GM21786 (cell line): Measurements from ENCODE around the gene ENTHD1.

Experiments
- ATAC-seq: cut with Tn5 transposase; IDR thresholded peaks from one replicate; pipeline ENCODE4 v1.9.1; 2021; ENCODE audit not compliant: unreplicated experiment

ENTHD1 gene, protein sequence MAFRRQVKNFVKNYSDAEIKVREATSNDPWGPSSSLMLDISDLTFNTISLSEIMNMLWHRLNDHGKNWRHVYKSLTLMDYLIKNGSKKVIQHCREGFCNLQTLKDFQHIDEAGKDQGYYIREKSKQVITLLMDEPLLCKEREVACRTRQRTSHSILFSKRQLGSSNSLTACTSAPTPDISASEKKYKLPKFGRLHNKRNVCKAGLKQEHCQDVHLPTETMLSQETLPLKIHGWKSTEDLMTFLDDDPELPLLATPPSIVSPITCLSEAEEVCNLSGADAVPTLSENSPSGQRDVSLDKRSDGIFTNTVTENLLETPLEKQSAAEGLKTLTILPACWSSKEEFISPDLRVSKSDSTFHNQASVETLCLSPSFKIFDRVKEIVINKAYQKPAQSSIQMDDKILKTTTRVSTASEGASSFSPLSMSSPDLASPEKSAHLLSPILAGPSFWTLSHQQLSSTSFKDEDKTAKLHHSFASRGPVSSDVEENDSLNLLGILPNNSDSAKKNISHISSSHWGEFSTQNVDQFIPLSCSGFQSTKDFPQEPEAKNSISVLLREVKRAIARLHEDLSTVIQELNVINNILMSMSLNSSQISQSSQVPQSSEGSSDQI

DNA sequence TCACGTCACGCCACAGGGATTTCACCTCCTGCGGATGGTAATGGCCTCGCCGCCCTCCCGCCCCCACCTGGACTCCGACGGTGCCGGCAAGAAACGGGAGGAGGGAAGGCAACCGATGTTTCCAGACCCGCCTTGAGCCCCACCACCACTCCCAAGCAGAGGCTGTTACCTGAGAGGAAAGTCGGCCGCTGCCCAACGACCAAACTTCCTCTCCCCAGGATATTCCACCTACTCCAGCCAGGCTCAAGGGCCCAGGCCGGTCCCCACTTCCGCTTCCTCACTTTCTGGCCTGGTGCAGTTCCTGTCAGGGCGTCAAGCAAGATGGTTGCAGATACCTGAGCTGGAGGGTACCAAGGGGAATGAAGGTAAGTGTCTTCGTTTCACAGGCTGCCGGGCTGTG is at the start of gene ENTHD1:
TSS of gene ENTHD1 (minus strand) at position 235 of the 400 bp plus-strand sequence. CDS start 6,012 bp downstream, outside the sequence.
- no peak for ATAC-seq

DNA sequence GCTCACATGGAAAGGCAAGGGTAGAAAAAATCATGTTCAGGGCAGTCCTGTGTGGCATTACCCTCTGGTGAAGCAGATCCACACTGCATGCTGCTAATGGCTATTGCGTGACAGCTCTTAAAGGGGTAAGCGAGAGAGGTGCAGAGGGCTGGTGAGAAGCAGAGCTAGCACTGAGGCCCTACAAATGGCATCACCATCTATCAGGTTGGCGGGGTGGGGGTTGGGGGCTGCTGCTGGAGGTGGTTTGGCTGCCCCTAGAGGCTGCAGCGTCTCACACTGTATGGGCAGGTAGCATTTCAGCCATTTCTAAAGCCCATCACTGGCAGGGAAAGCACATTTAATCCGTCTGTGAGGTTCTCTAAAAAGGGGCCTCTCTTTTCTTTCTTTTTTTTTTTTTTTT is 49.8 kb upstream of the ENTHD1 start:
- ATAC-seq, result no peak

DNA sequence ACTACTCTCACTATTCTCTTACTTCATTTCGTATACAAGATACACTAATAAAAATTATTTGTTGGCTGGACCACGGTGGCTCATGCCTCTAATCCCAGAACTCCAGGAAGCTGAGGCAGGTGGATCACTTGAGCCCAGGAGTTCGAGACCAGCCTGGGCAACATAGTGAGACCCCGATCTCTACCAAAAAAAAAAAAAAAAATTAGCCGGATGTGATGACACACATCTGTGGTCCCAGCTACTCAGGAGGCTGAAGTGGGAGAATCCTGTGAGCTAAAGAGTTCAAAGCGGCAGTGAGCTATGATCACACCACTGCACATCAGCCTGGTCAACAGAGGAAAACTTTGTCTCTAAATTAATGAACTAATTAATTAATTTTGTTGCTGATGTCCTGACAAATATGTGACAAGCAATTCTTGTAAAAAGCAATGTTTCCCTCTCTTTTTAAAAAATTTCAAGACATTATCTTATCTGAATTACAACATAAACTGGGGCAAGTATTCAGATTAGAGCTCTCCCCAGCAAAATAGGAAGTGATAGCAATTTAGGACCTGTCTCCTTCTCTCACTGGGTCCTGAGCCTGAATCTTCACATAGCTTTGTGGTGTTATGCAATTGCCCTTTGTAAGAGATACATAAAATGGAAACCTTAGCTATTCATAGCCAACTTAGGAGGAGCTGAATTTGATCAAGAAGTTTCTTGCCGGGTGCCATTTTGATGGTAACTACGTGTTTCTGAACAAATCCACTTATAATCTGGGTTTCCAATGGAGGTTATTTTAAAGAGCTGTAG is 49.1 kb upstream of the ENTHD1 start:
- no peak for ATAC-seq

DNA sequence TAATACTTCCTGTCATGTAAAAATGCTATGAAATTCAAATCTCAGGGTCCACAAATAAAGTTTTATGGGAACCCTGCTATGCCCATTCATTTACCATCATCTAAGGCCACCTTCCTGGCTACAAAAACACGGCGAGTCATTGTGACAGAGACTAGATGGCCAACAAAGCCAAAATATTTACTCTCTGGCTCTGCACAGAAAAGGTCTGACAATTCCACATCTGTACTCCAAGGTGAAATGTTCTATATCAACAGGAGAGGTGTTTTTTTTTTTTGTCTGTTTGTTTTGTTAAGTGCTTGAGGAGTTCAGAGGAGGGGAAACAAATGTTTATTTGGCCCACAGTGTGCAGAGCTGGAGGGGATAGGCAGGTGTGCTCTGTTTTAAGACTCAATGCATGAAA is 48.0 kb upstream of the ENTHD1 start:
- no peak for ATAC-seq

DNA sequence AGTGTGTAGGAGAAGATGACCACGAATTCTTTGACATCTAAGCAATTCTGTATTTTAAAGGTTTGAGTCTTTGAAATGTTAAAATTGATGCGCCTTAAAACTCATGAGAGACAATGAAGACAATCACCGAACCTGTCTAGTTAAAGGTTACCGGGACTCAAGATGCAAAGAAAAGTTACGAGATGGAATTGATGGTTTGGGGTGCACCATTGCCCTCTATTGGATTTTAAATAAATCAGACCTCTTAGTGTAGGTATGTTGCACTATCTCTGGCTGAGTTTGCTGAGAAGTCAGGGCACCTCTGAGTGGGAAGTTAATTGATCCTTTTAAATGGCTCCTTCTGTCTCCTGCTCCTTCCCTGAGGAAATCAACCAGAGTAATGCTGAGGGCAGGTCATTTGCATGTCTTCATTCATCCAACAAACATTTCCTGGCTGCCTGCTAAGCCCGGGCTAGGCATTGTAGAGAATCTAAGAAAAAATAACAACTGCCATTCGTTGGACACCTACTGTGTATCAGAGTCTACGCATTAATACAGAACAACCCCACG is 47.3 kb upstream of the ENTHD1 start:
- ATAC-seq, result no peak

DNA sequence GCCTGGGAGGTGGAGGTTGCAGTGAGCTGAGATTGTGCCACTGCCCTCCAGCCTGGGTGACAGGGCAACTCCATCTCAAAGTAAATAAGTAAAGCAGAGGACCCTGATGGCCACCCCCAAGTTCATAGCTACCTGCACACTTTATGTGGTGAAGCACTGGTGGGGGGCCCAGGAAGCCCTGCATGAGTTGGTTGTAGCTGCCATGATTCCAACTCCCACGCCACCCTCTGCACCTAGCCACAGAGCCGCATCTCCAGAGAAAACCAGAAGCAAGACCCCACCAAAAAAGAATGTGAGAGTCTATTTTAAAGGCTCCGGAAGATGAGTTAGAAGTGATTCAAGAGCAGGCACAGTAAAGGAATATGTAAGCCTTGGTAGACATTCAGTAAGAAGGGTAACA is 46.3 kb upstream of the ENTHD1 start:
- ATAC-seq, result no peak

DNA sequence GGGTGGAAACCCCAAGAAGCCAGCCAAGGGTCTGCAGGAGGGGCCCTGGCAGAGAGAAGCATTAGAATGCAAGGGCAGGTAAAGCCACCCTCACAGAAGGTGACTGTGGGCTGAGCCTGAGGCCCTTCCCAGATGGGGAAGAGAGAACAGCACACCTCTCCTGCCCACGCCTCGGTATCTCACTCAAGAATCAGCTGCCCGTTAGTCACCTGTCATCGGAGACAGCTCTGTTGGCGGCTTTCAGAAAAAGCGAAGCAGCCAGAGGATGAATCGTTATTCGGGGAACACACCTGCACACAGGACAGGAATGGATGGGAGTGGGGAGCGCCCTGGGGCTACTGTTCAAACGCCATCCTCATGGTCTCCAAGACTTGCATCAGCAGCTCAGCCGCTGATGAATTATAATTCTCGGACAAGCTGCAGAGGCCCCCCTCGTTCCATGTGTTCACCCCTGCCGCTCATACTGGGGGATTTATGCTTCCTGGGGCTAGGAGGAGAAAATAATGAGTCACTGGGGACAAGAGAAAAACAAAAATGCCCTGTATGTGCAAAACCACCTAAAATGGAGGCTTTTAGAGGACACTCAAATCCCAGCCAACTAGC is 45.0 kb upstream of the ENTHD1 start:
- no peak for ATAC-seq

DNA sequence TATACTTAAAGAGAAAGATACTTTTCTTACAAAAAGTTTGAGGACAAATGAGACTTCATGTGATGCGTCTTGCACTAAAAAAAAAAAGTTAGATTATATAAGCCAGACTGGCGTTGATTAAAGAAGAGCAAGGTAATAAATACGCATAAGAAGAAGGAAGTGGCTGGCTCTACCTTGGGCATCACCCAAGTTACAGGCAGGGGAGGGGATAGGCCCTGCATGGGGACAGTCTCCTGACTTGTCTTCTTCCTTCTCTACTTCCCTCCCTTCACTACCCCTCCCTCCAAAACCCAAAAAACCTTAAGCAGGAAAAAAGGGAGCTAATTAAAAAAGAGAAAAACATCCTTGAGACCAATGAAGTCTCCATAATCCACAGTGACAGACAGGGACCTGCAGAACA is 44.3 kb upstream of the ENTHD1 start:
- no peak for ATAC-seq

DNA sequence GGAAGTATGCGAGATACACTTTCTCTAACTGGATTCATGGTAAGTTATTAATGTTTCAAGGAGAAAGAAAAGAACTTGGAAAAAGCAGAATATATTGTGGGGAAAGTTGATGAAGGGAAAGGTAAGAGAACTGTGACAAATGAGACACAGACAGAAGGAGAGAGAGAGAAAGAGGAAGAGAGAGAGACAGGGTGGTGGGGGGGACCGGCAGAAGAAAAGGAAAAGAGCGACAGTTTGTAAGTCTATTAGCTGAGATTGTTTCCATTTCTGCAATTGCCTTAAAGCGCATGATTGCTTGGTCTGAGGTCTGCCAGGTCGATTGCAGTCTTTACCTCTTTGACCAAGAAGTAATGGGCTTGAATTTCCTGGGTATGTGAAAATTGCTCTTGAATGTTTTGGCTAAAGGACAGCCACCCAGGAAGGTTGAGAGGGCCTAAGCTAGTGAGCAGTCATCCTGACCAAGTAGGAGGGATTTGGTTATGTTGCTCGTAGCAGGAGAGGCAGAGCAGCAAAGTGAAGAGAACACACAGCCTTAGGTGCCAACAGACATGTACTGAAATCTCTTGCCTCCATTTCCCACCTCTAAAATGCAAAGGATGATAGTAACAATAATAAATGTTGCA is 43.1 kb upstream of the ENTHD1 start:
- no peak for ATAC-seq

DNA sequence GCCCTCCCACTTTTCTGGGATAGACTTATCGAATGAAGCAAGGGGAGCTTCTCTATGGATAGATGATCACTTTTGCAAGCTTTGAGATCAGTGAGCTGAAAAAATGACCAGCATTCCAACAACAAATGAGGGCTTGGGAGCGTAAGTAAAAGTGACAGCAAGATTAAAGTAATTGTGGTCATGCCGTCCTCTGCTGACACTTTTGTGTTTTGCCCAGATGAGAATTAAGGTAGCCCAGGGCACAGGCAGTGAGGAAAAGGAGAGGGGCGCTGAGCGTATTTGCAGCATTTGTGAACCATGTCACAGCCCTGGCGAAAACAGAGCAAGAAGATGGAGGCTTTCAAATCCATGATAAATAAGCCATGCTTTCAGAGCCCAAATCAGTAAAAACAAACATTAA is 42.1 kb upstream of the ENTHD1 start:
- ATAC-seq, result no peak

DNA sequence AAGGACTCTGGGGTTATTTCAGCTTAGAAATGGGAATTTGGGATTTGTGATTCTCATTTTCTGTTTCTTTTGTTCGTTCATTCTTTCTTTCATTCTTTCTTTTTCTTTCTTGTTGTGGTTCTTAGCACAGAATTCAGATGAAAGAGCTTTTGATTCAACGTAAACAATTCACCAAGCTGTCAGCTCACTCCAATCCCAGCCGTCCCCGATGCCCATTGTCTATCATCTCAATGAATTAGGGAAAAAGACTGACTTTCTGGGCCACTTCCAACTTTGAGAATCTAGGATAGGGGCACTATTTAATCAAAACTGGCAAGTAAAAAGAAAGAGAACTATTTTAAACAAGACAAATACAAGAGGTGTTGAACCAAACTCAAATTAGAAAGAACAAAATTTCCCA is 41.6 kb upstream of the ENTHD1 start:
- ATAC-seq, result no peak

DNA sequence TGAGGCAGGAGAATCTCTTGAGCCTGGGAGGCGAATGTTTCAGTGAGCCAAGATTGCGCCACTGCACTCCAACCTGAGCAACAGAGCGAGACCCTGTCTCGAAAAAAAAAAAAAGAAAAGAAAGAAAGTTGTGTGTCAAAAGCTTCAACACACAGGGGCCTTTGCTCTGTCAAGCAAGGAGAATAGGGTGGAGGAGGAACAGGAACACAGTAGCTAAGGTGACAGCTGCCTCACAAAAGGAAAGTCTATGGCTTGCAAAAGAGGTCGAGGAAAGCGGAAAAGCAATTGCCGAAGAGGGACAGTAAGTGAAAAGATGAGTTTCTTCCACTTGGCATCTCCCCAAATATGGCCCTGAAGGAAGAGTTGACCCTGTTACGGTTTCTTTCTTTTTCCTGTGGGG is 40.2 kb upstream of the ENTHD1 start:
- ATAC-seq, result no peak

DNA sequence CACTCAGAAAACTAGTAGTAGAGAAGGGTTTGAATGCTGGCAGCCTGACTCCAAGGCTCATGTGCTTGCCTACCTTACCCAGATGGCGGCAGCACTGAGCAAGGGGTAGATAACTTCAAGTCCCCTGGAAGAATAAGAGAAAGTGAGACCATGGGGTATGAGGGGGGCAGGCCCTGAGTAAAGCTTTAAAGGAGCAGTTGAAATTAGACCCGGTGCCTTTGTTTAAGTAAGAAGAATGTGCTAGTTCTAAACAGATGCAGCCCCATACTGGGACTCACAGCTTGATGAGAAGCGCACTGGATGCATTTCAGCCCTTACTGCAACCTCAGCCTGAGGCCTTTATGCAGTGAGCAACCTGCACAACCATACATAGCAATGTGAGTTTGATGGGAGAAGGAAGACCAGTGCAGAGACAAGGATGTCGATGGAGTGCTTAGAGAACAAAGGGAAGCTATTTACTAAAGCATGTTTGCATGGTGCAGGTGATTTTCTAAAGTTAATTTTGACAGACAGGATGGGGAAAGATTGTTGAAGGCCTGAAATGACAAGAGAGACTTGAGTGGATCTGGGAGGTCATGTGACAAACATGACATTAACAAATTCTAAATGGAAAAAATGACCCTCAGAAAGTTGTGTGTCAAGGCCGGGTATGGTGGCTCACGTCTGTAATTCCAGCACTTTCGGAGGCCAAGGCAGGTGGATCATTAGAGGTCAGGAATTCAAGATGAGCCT is 39.5 kb upstream of the ENTHD1 start:
- ATAC-seq, result no peak

DNA sequence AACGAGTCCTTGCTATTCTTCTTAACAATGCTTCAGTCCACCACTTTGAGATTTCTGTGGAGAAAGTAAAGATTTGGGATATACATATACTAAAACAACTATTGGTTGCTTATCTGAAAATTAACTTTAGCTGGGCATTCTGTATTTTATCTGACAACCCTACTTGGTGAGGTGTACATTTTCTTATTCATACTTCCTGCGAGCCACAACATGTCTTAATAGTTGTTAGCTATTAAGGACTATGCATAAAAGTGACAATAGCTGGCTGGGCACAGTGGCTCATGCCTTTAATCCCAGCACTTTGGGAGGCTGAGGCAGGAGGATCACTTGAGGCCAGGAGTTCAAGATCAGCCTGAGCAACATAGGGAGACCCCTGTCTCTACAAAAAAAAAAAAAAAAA is 38.6 kb upstream of the ENTHD1 start:
- ATAC-seq, result no peak

DNA sequence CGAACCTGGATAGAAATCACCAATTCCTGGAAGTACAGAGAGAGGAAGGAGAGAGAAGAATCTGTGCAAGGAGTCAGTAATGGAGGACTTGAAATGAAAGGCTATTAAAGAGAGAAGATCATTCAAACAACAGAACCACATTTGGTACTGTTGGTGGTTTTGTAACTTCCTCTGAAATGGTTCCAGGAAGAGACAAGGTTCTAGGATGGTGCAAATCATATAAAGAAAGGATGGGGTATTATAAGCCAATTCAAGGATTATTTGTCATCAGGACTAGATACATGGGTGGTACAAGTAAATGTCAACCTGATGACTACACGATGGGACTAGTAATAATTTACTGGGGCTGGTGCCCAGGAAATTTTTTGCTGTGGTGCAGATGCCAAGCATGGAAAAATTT is 37.7 kb upstream of the ENTHD1 start:
- no peak for ATAC-seq

DNA sequence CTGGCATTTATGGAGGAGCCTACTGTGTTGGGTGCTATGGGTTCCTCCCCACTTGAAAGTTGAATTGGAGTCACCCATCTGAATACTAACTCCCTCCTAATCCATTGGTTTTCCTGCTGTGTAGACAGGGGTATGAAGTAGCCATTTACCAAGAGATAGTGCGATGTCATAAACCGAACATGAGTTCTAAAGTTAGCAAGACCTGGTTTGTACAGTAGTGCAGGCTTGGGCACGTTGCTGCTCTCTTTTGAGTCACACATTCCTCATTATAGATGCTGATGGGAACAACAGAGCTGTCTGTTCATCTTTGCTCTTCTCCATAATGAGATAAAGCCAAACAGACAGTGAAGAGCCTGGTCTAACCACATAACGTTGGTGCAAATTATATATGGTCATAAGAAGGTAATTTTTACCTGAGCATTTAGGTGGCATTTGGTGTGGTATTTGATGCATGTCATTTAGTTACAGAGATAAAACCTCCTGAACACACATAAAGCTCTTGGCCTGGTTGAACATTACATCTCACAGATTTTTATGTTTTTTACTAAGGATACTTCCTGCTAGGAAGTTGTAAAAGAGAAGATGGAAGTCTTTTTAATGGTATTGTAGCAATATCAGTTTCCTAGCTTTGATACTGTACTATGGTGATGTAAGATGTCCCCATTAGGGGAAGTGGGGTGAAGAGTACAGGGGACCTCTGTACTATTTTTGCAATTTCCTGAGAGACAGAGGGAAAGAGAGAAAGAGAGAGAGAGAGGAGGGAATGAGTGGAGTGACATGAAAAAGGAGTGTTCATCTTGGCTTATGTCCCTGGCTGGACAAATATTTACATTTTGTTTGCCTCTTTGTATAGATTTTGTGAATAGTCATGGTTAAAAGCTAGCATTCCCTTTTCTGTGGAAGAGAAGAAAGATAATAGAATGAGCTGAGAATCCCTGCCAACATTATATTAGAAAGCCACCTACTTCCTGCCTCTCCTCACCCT is 35.3 kb upstream of the ENTHD1 start:
- ATAC-seq, result no peak

DNA sequence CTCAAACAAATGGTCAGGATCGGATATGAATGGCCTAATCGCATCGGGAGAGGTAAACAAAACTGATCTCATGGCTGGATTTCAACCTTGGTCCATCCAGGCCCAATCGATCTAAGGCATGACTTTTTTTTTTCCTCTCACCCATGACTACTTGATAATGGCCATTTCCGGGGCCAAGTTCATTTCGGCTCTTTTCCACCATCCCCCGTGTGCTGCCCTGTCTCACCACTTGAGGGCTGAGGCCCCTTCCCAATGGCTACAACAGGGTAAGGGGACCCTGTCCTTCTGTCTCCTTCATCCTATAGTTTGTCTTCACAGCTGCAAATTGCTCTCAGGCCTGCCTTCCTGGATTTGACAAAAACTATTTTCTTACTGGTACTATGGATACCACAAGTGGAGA is 34.0 kb upstream of the ENTHD1 start:
- ATAC-seq, result no peak

DNA sequence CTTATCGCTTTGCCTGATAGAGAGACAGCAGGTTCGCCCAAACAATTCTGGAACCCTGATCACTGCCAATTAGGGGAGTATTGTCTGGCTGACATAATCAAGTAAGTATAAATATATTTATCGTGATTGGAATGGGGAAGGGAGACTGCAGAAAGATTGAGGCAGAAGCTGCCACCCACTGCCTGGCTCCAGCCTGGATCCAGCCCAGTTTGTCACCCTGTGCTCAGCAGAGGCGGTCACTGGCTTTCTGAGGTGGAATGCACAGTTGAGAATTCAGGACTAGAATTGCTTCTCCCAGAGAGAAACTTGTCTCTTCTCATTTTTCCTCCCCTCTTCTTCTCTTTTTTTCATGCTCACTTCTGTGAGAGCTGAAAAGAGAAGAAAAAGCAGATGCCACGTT is 33.2 kb upstream of the ENTHD1 start:
- no peak for ATAC-seq
